HG02973 (cell line): ENCODE results near the gene RPL35.

ENCODE experiments used
- ATAC-seq: cut with Tn5 transposase; IDR thresholded peaks from one replicate; pipeline ENCODE4 v1.9.1; 2021; ENCODE audit warnings: moderate library complexity; ENCODE audit not compliant: unreplicated experiment

The RPL35 gene

DNA sequence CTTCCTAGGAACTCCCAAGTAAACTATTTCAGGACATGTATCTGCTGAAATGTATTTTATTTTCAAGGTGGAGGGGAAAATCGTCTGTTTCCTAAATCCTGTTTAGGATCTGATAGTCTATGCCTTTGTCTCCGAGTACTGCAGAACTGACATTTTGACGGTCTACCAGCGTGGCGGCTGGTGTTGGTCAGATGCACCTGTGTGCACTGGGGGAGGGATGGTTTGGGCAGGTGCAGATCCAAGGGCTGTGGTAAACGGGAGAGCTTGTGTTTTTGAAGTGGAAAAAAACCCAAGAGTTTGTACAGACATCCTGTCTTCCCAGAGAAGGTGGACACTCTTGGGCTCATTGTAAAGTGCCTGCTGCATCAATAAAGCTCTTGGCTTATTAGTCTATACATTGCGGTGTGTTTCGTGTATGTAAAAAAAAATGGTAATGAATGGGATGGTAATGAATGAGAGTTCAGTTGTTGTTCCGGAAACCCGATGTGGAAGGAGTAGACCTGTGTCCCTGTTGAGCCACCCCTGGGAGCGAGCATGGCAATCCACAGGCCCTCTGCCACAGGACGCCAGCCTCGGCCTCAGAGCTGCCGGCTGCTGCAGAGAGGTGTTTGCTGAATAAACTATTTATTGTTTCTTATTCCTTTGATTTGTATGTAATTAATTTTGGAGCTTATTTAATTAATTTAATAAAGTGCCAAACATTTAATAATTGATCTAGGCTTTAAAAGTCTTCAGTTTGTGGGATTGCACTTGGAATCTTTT lies 15.4 kb upstream of the RPL35 start:
- no peak for ATAC-seq

- no peak for ATAC-seq
Observed at GRCh38 chr9:124875501-124875900, 13.7 kb upstream of the RPL35 start.

DNA sequence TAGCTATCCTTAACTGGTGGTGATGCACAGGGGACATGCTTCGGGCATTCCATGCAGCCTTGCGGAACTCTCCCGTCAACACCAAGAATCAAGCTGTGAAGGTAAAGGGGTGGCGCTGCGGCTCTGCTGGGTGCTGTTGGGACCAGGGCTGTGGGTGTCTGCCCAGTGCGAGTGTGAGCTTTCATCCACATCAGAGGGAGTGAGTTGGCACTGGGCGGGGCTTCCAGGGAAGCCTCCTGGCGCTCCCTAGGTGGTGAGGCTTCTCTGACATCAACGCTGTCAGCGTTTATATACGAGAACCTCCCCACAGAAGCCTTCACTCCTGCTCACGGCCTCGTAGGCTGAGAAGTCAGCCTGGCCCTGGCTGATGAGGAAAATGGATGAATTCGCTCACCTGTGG lies 11.9 kb upstream of the RPL35 start:
- no peak for ATAC-seq

DNA sequence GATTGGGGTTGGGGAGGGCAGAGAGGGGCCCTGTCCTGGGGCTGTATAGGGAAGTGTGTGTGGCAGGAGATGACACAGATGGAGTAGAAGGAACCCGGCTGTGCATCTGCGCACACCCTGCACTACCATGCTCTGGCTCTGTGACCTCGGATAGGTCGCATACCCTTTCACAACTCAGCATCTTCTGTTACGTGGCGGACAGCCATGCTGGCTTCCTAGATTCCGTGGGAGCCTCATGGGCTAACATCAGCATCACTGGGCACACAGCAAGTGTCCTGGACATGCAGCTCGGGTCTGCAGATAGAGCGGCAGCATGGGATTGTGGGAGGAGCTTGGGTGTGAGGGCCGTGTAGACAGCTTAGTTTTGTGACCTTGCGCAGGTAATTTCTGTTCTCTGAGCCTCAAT lies 9.4 kb upstream of the RPL35 start:
- ATAC-seq, result no peak

GRCh38 chr9:124870723-124871122 lies 9.0 kb upstream of the RPL35 start:
- ATAC-seq, result no peak

- peak; percentile 36 for ATAC-seq
Observed at GRCh38 chr9:124869986-124870560, 8.3 kb upstream of the RPL35 start.

DNA sequence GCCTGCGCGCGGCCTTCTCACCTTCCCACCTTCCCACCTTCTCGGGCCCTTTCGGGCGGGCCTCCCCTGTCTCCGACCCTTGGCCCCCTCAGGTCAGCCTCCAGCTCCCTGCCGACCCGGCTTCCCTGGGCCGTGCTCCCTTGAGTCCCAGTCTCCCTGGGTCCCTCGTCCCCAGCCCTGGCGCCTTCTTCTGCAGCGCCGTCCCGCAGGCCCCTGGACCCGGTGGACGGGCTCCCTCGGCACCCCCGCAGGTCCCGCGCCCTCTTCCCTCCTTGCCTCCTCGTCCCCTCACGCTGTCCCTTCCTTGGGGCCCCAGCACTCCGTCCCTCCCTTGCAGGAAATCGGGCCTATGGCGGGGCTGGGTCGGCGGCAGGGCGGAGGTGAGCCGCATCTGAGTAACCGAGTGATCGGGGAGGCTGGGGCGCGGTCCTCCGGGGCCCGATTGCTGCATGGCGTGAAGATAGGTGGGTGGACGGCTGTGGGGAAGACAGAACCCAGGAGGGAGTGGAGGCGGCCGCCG lies 7.8 kb upstream of the RPL35 start:
- ATAC-seq, result peak; percentile 4

DNA sequence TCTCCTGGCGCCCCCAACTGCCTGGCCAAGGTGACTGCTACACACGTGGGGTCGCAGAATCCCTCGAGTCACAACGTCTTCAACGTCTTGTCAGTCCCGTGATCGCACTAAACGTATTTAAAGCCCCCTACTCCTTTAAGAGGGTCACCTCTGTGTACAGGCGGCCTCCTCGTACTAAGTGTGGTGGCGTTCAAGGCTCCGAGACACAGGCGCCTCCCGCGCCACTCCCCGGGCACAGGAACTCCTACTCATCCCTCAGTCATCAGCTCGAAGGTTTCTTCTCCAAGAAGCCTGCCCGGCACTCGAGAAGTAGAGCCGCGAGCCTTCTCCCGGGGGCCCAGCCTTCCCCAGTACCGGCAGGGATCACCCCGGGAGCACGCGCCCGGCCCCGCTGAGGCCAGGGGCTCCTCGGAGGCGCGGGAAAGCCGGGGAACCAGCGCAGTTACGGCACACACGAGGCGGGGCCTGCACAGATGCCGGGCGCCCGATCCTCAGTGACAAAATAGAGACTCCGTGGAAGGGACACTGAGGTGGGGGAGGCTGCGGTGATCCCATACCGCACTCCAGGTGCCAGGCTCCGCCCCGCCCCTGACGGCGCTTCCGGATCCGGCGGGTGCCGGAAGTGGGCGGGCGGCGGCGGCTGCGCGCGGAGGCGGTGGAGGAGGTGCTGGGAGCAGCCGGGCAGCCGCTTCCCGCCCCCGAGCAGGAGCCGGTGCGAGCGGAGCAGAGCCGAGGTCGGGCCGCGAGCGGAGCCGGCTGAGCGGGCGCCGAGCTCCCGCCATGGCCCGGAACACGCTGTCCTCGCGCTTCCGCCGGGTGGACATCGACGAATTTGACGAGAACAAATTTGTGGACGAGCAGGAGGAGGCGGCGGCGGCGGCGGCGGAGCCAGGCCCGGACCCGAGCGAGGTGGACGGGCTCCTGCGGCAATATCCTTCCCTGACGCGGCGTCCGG lies 7.0 kb upstream of the RPL35 start:
- ATAC-seq, result peak; percentile 54

DNA sequence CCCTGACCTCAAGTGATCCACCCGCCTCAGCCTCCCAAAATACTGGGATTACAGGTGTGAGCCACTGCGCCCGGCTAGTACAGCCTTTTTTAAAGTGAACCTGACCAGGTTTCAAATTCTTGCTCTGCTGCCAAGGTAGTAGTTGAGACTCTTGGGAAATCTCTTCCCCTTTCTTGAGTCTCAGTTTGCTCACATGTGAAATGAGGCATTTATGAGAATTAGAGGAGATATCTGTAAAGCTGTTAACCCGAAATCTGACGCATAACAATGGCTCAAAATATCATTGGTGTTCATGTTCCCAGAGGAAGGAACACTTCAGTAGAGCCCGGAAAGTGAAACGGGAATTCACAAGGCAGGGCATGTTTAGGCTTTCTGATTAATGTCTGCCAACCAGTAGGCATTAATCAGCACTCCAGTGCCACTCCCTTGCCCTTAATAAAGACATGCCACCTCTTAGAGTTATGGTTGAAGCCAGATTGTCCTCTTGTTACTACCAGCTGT lies 1.7 kb upstream of the RPL35 start:
- no peak for ATAC-seq

GRCh38 chr9:124860582-124861341 lies 995 bp downstream of the RPL35 start:
- ATAC-seq, result no peak

- ATAC-seq, result no peak
Observed at GRCh38 chr9:124859803-124860581, 1.8 kb downstream of the RPL35 start.

DNA sequence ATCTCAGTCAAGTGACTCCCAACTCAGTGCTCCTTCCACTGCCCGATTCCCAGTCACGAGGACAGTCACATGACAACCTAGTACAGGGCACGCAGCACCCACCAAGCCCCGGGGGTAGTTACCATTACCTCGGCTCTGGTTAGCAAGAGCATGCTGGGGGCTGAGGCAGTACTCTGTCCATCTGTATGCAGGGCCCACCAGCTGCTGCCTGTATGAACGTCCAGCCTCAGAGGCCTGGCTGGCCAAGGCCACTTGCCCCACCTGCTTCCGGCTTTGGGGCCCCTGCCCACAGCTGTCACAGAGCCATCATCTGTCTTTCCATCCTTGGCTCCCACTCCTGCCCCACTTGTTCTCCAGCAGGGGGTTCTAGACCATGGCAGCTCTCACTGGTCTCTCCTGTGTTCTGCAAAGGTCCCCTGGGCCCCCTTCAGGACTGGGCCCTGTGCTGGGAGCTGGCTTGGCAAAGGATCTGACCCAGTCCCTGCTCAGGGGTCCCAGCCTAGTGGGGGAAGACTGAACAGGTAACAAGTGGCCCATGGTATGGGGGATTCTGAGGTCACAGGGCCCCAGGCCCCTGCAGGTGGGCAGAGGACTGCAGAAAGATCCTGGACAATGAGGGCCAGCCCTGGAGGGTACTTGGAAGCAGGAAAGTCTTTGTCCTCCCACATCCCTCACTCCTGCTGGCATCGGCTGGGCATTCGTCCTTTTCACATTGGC lies 3.3 kb downstream of the RPL35 start:
- ATAC-seq, result no peak

DNA sequence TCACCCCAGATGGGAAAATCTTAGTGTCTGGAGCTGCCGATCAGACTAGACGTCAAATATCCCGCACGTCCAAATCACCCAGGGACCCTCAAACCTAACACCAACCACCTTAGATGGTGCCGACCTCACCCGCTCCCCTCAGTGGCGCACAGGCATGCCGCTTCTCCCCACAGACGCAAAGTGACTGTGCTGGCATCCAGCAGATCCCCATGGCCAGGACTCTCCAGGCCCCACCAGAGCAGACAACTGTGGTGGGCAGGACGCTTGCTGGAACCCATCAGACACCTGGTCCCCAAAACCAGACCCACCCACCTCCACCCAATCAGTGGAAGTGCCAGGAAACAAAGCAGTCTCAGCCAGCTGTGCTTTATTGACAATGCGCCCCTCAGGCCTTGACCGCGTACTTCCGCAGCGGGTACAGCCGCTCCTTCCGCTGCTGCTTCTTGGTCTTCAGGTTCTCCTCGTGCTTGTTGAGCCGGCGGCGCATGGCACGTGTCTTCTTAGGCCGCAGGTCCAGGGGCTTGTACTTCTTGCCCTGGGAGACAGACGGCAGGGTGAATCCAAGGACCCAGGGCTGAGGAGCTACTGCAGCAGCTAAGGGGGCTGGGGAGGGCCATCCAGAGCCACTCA lies 4.1 kb downstream of the RPL35 start:
- no peak for ATAC-seq

DNA sequence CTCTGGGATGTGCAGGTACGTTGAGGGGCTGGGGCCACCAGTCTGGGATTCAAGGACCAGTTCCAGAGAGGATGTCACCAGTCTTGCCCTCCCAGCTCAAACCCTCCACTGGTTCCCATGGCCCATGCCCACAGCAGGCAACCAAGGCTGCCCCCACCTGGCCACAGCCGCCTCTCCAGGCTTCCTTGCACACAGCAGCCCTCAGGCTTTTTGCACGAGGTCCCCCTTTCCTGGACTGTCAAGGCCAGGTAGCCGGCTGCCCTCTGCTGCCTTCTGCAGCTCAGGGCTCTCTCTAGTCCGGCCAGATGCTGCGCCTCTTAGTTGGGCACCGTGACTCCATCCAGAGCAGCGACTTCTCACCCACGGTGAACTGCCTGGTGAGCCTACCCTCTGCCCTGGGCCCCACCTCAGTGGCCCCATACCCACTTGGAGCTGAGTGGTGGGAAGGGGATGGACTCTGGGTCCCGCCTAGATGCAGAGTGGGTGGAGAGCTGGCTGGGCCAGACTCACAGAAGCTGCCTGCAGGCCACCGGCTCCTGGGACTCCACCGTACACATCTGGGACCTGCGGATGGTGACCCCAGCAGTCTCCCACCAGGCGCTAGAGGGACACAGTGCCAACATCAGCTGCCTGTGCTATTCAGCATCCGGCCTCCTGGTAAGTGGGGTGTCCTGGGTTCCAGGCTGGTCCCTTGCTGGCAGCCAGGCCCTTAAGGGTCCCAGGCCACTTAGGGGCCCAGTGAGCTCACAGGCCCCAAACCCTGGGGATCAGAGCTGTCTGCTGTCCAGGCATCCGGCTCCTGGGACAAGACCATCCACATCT lies 5.6 kb downstream of the RPL35 start:
- ATAC-seq, result no peak

- ATAC-seq, result no peak
Observed at GRCh38 chr9:124855566-124855943, 6.2 kb downstream of the RPL35 start.

DNA sequence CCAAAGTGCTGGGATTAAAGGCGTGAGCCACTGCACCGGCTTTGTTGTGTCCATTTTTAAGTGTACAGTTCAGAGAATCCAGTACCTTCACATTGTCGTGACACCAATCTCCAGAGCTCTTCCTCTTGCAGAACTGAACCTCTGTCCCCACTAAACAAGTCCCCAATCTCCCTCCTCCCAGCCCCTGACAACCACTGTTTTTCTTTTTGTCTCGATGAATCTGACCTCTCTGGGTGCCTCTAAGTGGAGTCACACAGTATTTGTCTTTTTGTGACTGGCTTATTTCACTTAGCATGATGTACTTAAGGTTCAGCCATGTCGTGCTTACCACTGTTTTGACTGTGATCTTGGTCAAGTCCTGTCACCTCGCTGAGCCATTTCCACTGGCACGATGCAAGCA lies 6.9 kb downstream of the RPL35 start:
- no peak for ATAC-seq

- ATAC-seq, result no peak
Observed at GRCh38 chr9:124854161-124854560, 7.6 kb downstream of the RPL35 start.

DNA sequence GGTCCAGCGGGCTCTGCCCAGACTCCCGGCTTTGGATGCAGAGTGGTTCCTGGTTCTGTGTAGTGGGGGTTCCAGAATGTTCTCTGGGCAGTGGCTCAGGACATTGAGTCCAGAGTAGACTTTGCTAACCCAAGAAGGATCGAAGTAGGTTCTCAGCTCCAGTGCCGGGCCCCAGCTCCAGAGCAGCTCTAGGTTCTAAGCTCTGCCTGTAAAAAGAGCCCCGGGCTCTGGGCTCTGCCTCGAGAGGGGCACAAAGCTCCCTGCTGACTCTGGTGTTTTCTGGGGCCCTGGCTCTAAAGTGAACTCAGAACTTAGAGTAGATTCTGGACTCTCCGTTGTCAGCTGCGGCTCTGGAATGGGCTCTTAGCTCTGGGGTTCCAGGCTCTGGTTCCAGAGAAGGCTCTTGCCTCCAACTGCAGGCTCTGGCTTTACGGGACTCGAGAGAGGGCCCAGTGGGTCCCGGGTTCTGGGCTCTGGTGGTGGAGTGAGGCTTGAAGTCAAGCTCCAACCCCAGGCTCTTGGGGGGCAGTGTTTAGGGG lies 8.1 kb downstream of the RPL35 start:
- ATAC-seq, result no peak
